Loucy (cell line): ENCODE results near the gene FREM1.

Experiments
- CTCF ChIP-seq: fragments of 200-600 bp; sonication (generic); conservative IDR thresholded peaks from 2 replicates; pipeline ENCODE4 v1.5.1; 2014; ENCODE audit warnings: mild to moderate bottlenecking, antibody characterized with exemption, low read length
- EZH2phosphoT487 ChIP-seq: fragments of 200-600 bp; IDR thresholded peaks from 2 replicates; pipeline ENCODE4 v1.6.1; 2018; ENCODE audit warnings: antibody characterized with exemption, mild to moderate bottlenecking, moderate library complexity, borderline replicate concordance

DNA sequence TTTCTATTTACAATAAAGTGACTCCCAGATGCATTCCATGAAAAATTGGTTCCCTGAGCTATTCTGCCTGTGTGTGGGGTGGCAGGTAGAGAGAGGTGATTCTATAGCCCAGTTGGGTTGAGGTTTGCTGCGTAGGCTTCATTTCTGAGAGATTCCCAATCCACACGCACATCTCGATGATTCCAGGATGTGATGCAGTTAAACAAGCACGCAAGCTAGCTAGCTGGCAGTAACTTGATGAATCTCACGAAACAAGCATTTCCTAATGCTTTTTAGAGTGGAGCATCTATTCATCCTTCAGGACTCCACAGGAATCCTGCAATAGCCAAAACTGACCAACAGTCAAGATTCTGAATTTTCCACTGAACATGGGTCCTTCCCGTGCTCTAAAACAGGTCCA, 143.9 kb downstream of the FREM1 start:
- TF ChIP-seq CTCF: no peak
- no peak for TF ChIP-seq EZH2phosphoT487
